ENCODE measurements around the gene SERPINE2. TPM values are rescaled to one million over a fixed set of nuclear protein-coding genes. Genes with fewer than 3 reads are reported as not detected.

SERPINE2 gene
- polyA plus RNA-seq, 3 donors, result not detected

DNA sequence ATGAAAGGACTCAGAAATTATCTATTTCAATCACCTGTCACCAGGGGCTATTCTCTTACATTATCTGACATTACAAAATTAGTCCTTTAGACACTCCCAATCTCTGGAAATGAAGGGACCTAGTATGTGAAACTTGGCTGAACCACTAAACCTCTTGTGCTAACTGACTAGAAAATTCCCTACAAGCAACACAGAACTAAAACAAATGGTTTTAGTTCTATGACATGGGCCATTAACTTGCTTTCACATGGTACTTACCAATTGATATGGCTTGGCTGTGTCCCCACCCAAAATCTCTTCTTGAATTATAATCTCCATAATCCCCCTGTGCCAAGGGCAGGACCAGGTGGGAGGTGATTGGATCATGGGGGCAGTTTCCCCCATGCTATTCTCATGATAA is 16.6 kb downstream of the SERPINE2 start:
- no peaks in the 10 kb centered on the region for H3K9me3 ChIP-seq (replicated peaks in 1 of 2; ENCODE audit: control insufficient read depth in 1 of 2, insufficient read depth in 1 of 2, low read length in 2 of 2)
- H3K9ac ChIP-seq (ENCODE audit: insufficient read depth, low read length, poor library complexity, severe bottlenecking), result no peak overlapping the region
- no peaks in the 10 kb centered on the region for H3K9me3 Mint-ChIP-seq
- no peaks in the 10 kb centered on the region for H3K27me3 ChIP-seq (ENCODE audit: control insufficient read depth in 2 of 2, insufficient read depth in 2 of 2, low read length in 2 of 2)
- H3K4me1 Mint-ChIP-seq, result peaks cover 27% of the 10 kb centered on the region
- DNase-seq, result no peak
- no peak overlapping the region for H3K4me3 Mint-ChIP-seq
- H2AFZ ChIP-seq (ENCODE audit: insufficient read depth, low read depth, low read length, poor library complexity, severe bottlenecking), result no peak overlapping the region
- no peak overlapping the region for H3K27ac Mint-ChIP-seq
- H3K36me3 Mint-ChIP-seq, result no peaks in the 10 kb centered on the region
- intact Hi-C loops (cut with micrococcal nuclease), result no loop called here
- H3K4me3 ChIP-seq (replicated peaks in 1 of 3; ENCODE audit: low read depth in 2 of 3, low read length in 3 of 3), result no peak overlapping the region
- H3K79me2 ChIP-seq (ENCODE audit: insufficient read depth, low read length), result no peaks in the 10 kb centered on the region
- H3K4me1 ChIP-seq (ENCODE audit: control insufficient read depth in 1 of 2, insufficient read depth in 2 of 2, low read length in 2 of 2), result peaks cover 19 to 23% of the 10 kb centered on the region in 2 donors
- no peaks in the 10 kb centered on the region for H3K36me3 ChIP-seq (replicated peaks in 1 of 2; ENCODE audit: control insufficient read depth in 1 of 2, insufficient read depth in 2 of 2, low read length in 2 of 2)
- H3K4me2 ChIP-seq (replicated peaks; ENCODE audit: extremely low read depth, low read length, poor library complexity, severe bottlenecking), result no peak overlapping the region
- H3K27me3 Mint-ChIP-seq (ENCODE audit: low read depth in 3 of 3), result peaks cover 2 to 4% (median 3%) of the 10 kb centered on the region in 3 donors
- no peaks in the 10 kb centered on the region for H4K20me1 ChIP-seq (ENCODE audit: insufficient read depth, low read length)
- no peak overlapping the region for H3K27ac ChIP-seq (ENCODE audit: low read depth in 1 of 2, low read length in 2 of 2)
- TF ChIP-seq, protein P1, sequence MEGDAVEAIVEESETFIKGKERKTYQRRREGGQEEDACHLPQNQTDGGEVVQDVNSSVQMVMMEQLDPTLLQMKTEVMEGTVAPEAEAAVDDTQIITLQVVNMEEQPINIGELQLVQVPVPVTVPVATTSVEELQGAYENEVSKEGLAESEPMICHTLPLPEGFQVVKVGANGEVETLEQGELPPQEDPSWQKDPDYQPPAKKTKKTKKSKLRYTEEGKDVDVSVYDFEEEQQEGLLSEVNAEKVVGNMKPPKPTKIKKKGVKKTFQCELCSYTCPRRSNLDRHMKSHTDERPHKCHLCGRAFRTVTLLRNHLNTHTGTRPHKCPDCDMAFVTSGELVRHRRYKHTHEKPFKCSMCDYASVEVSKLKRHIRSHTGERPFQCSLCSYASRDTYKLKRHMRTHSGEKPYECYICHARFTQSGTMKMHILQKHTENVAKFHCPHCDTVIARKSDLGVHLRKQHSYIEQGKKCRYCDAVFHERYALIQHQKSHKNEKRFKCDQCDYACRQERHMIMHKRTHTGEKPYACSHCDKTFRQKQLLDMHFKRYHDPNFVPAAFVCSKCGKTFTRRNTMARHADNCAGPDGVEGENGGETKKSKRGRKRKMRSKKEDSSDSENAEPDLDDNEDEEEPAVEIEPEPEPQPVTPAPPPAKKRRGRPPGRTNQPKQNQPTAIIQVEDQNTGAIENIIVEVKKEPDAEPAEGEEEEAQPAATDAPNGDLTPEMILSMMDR (IDR thresholded peaks at IDR 0.05), result no peak

- Histone ChIP-seq H3K4me2 (replicated peaks; ENCODE audit: extremely low read depth, low read length, poor library complexity, severe bottlenecking) (no peak overlapping the region), H3K9ac (ENCODE audit: insufficient read depth, low read length, poor library complexity, severe bottlenecking) (no peak overlapping the region), H3K27me3 (ENCODE audit: control insufficient read depth in 2 of 2, insufficient read depth in 2 of 2, low read length in 2 of 2) (no peaks in the 10 kb centered on the region), H3K36me3 (replicated peaks in 1 of 2; ENCODE audit: control insufficient read depth in 1 of 2, insufficient read depth in 2 of 2, low read length in 2 of 2) (no peaks in the 10 kb centered on the region), H3K4me1 (ENCODE audit: control insufficient read depth in 1 of 2, insufficient read depth in 2 of 2, low read length in 2 of 2) (peaks cover 3 to 4% of the 10 kb centered on the region in 2 donors), H2AFZ (ENCODE audit: insufficient read depth, low read depth, low read length, poor library complexity, severe bottlenecking) (no peak overlapping the region), H3K4me3 (replicated peaks in 1 of 3; ENCODE audit: low read depth in 2 of 3, low read length in 3 of 3) (no peak overlapping the region), H3K9me3 (replicated peaks in 1 of 2; ENCODE audit: control insufficient read depth in 1 of 2, insufficient read depth in 1 of 2, low read length in 2 of 2) (no peaks in the 10 kb centered on the region), H3K79me2 (ENCODE audit: insufficient read depth, low read length) (no peaks in the 10 kb centered on the region), H3K27ac (ENCODE audit: low read depth in 1 of 2, low read length in 2 of 2) (no peak overlapping the region), H4K20me1 (ENCODE audit: insufficient read depth, low read length) (no peaks in the 10 kb centered on the region)
- peaks cover 10% of the 10 kb centered on the region for H3K4me1 Mint-ChIP-seq
- intact Hi-C loops (cut with micrococcal nuclease), result no loop called here
- peaks cover 2 to 3% (median 2%) of the 10 kb centered on the region in 3 donors for H3K27me3 Mint-ChIP-seq (ENCODE audit: low read depth in 3 of 3)
- WGBS (ENCODE audit: insufficient coverage), result 100% methylated on average over 1 of the region's 3 CpGs
- no peaks in the 10 kb centered on the region for H3K36me3 Mint-ChIP-seq
- DNase-seq, result no peak
- no peak overlapping the region for H3K27ac Mint-ChIP-seq
- H3K4me3 Mint-ChIP-seq, result no peak overlapping the region
- TF ChIP-seq, protein P1 (IDR thresholded peaks at IDR 0.05), result no peak
- H3K9me3 Mint-ChIP-seq, result no peaks in the 10 kb centered on the region
Measured at GRCh38 chr2:224020523-224020922, 18.6 kb downstream of the SERPINE2 start.

Measured in CD14-positive monocyte (primary cell).